ENCODE results near the gene CATSPER1. TPM values are rescaled to one million over a fixed set of nuclear protein-coding genes. Genes with fewer than 3 reads are reported as not detected.

The CATSPER1 gene
- total RNA-seq, 1 donor from 2014 or later: not detected

DNA sequence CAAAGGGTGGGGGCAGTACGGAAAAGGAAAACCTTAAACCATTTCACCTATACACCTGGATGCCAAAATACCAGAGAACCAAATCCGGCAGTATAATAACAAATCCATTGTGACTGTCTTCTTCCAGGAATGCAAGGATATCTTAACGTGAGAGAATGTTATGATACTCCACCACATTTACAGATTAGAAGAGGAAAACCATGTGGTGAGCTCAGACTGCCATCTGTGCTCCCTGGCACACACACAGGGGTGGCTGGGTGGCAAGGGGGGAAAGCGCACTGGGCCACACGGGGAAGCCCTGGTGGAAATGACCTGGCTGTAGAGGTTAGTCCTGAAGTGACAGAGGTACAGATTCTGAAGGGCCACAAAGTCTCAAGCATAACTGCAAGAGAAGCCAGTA, 34.2 kb downstream of the CATSPER1 start:
- intact Hi-C loops (cut with DNase I): no loop called here

GRCh38 chr11:65988791-65989592, 37.3 kb downstream of the CATSPER1 start:
- DNase-seq (ENCODE audit: extremely low spot score in 2 of 2): peak in 1 of 2 donors; percentile 94
- no peaks in the 10 kb centered on the region for H3K4me1 ChIP-seq
- H3K9me3 ChIP-seq: no peaks in the 10 kb centered on the region
- TF ChIP-seq POLR2AphosphoS5 (IDR thresholded peaks at IDR 0.05; ENCODE audit: insufficient read depth in 1 of 2, low read depth in 1 of 2) (peak in 1 of 2 donors; percentile 91), POLR2A (IDR thresholded peaks at IDR 0.05) (no peak)
- TF ChIP-seq, protein P1, sequence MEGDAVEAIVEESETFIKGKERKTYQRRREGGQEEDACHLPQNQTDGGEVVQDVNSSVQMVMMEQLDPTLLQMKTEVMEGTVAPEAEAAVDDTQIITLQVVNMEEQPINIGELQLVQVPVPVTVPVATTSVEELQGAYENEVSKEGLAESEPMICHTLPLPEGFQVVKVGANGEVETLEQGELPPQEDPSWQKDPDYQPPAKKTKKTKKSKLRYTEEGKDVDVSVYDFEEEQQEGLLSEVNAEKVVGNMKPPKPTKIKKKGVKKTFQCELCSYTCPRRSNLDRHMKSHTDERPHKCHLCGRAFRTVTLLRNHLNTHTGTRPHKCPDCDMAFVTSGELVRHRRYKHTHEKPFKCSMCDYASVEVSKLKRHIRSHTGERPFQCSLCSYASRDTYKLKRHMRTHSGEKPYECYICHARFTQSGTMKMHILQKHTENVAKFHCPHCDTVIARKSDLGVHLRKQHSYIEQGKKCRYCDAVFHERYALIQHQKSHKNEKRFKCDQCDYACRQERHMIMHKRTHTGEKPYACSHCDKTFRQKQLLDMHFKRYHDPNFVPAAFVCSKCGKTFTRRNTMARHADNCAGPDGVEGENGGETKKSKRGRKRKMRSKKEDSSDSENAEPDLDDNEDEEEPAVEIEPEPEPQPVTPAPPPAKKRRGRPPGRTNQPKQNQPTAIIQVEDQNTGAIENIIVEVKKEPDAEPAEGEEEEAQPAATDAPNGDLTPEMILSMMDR (IDR thresholded peaks at IDR 0.05): peak; percentile 87 to 99 (median 98)
- H3K4me3 ChIP-seq: no peak overlapping the region
- H3K36me3 ChIP-seq: no peaks in the 10 kb centered on the region
- no peaks in the 10 kb centered on the region for H3K27me3 ChIP-seq
- intact Hi-C loops (cut with DNase I): loop anchor here (5.0 to 10.0 kb wide), 2 partner anchors 102 to 284 kb away; partner anchors contain the start of gene FIBP
- no peak overlapping the region for H3K27ac ChIP-seq

More for the DNA sequence above, 34.2 kb downstream of the CATSPER1 start:
- Histone ChIP-seq H3K4me3 (no peak overlapping the region), H3K36me3 (peaks cover 0 to 6% of the 10 kb centered on the region in 2 donors), H3K9me3 (no peaks in the 10 kb centered on the region), H3K27me3 (no peaks in the 10 kb centered on the region), H3K4me1 (no peaks in the 10 kb centered on the region), H3K27ac (no peak overlapping the region)
- TF ChIP-seq POLR2A (IDR thresholded peaks at IDR 0.05): no peak
- TF ChIP-seq POLR2AphosphoS5 (IDR thresholded peaks at IDR 0.05; ENCODE audit: insufficient read depth in 1 of 2, low read depth in 1 of 2): no peak
- TF ChIP-seq, protein P1 (IDR thresholded peaks at IDR 0.05): no peak
- DNase-seq (ENCODE audit: extremely low spot score in 2 of 2): no peak

DNA sequence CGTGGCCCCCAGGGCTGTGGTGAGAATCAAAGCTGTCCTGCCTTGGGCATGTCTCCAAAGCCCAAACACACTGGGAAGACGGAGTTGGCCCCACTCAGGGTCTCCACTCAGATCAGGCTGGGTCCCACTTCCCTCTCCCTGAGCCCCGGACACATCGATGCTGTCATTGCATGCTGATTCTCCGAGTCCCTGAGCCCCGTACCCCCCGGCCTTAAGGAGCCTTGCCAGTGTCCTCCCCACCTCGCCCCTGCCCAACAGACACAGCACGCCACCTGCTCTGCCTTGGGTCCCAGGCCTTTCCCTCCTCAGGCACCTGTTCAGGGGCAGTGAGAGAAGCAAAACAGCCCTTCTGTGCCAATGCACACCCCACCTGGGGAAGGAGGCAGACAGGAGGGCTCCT, 38.9 kb downstream of the CATSPER1 start:
- intact Hi-C loops (cut with DNase I): loop anchor here (5.0 to 10.0 kb wide), 2 partner anchors 100 to 283 kb away; partner anchors contain the start of gene FIBP
- no peak overlapping the region for H3K27ac ChIP-seq
- TF ChIP-seq, protein P1 (IDR thresholded peaks at IDR 0.05): no peak
- no peak for TF ChIP-seq POLR2AphosphoS5 (IDR thresholded peaks at IDR 0.05; ENCODE audit: insufficient read depth in 1 of 2, low read depth in 1 of 2)
- no peak for TF ChIP-seq POLR2A (IDR thresholded peaks at IDR 0.05)
- no peaks in the 10 kb centered on the region for H3K27me3 ChIP-seq
- H3K36me3 ChIP-seq: no peaks in the 10 kb centered on the region
- no peak for DNase-seq (ENCODE audit: extremely low spot score in 2 of 2)
- H3K4me1 ChIP-seq: no peaks in the 10 kb centered on the region
- H3K9me3 ChIP-seq: no peaks in the 10 kb centered on the region
- no peak overlapping the region for H3K4me3 ChIP-seq

- no peak for TF ChIP-seq POLR2AphosphoS5 (IDR thresholded peaks at IDR 0.05; ENCODE audit: insufficient read depth in 1 of 2, low read depth in 1 of 2)
- TF ChIP-seq POLR2A (IDR thresholded peaks at IDR 0.05): no peak
- TF ChIP-seq, protein P1 (IDR thresholded peaks at IDR 0.05): no peak
- no peak overlapping the region for H3K27ac ChIP-seq
- intact Hi-C loops (cut with DNase I): loop anchor here (10.0 kb wide), 1 partner anchor 279 kb away; no protein-coding TSS in a partner anchor
Measured at GRCh38 chr11:65983589-65983987, 42.7 kb downstream of the CATSPER1 start.

More at GRCh38 chr11:65983589-65983987, 42.7 kb downstream of the CATSPER1 start:
- DNase-seq (ENCODE audit: extremely low spot score in 2 of 2): peak in 1 of 2 donors; percentile 77
- H3K9me3 ChIP-seq: no peaks in the 10 kb centered on the region
- no peaks in the 10 kb centered on the region for H3K27me3 ChIP-seq
- H3K4me1 ChIP-seq: no peaks in the 10 kb centered on the region
- no peak overlapping the region for H3K4me3 ChIP-seq
- H3K36me3 ChIP-seq: peaks cover 0 to 15% of the 10 kb centered on the region in 2 donors

All from vagina (tissue), 2 donors.